Activated CD8-positive, alpha-beta T cell treated with anti-CD3 and anti-CD28 coated beads for 36 hours (primary cell): Measurements from ENCODE around the gene ANGEL1. TPM values are rescaled to one million over a fixed set of nuclear protein-coding genes. Genes with fewer than 3 reads are reported as not detected.
A peak's percentile ranks its signal among the peaks of the same experiment; 100 is the strongest.

Experiments used
- ATAC-seq: fragments of 200-7000 bp; cut with Tn5 transposase; one replicate; pipeline ENCODE4 v1.10.0; 2021; ENCODE audit warnings: mild to moderate bottlenecking, moderate library complexity
- CTCF ChIA-PET: fragments of 350-600 bp; sonication (Branson Sonifier 250); formaldehyde crosslinking; loops from one replicate; lab custom pipeline; 2021; ENCODE audit warnings: antibody characterized with exemption; lab: Charles Lee
- POLR2A ChIA-PET: fragments of 350-600 bp; sonication (Branson Sonifier 250); formaldehyde crosslinking; loops from one replicate; lab custom pipeline; 2021; ENCODE audit warnings: antibody characterized with exemption; lab: Charles Lee
- DNase-seq: peaks from one replicate; pipeline ENCODE4 v3.0.0-alpha.2; 2020
- H3K27ac Mint-ChIP-seq: one replicate; pipeline ENCODE4 v1.8.0; 2021; ENCODE audit warnings: mild to moderate bottlenecking, mixed read lengths
- H3K27me3 Mint-ChIP-seq: one replicate; pipeline ENCODE4 v1.8.0; 2021; ENCODE audit warnings: mixed read lengths
- H3K36me3 Mint-ChIP-seq: one replicate; pipeline ENCODE4 v1.8.0; 2021; ENCODE audit warnings: low read depth, mixed read lengths
- H3K4me1 Mint-ChIP-seq: one replicate; pipeline ENCODE4 v1.8.0; 2021; ENCODE audit warnings: low read depth, mixed read lengths
- H3K4me3 Mint-ChIP-seq: one replicate; pipeline ENCODE4 v1.8.0; 2021; ENCODE audit warnings: mild to moderate bottlenecking, moderate library complexity, mixed read lengths
- H3K9me3 Mint-ChIP-seq: one replicate; pipeline ENCODE4 v1.8.0; 2021; ENCODE audit warnings: mixed read lengths
- CTCF ChIP-seq: fragments of 200-600 bp; IDR thresholded peaks from one replicate; pipeline ENCODE4 v1.8.0; 2022; ENCODE audit warnings: antibody characterized with exemption, mild to moderate bottlenecking
- intact Hi-C: fragments of 100-400 bp; cut with micrococcal nuclease; formaldehyde crosslinking; loops from one replicate; pipeline ENCODE4 v1.10.0; 2022
- total RNA-seq, 2 experiments: library from RNA; stranded (reverse); gene quantifications; one replicate each; pipeline ENCODE4 v1.2.3, GENCODE V29; 2021

The ANGEL1 gene
- total RNA-seq, 2 experiments from 2014 or later, result 16.5 to 21.5 TPM

- ChIA-PET CTCF (interaction anchor here (0.6 to 1.4 kb wide), 2 partner anchors 27 to 265 kb away, joined by 3 read pairs; no protein-coding TSS in a partner anchor), POLR2A (interaction anchor here (1.2 kb wide), 1 partner anchor 19 kb away, joined by 3 read pairs; no protein-coding TSS in a partner anchor)
- no peaks in the 10 kb centered on the region for H3K9me3 Mint-ChIP-seq
- peaks cover 23% of the 10 kb centered on the region for H3K4me1 Mint-ChIP-seq
- intact Hi-C loops, result no loop called here
- H3K4me3 Mint-ChIP-seq, result no peak overlapping the region
- ATAC-seq, result no peak
- H3K27me3 Mint-ChIP-seq, result no peaks in the 10 kb centered on the region
- DNase-seq, result no peak
- TF ChIP-seq CTCF, result no peak
- H3K27ac Mint-ChIP-seq, result no peak overlapping the region
- H3K36me3 Mint-ChIP-seq, result peaks cover 60% of the 10 kb centered on the region
These were observed 6.2 kb downstream of the ANGEL1 start for GRCh38 chr14:76806446-76806845.

DNA sequence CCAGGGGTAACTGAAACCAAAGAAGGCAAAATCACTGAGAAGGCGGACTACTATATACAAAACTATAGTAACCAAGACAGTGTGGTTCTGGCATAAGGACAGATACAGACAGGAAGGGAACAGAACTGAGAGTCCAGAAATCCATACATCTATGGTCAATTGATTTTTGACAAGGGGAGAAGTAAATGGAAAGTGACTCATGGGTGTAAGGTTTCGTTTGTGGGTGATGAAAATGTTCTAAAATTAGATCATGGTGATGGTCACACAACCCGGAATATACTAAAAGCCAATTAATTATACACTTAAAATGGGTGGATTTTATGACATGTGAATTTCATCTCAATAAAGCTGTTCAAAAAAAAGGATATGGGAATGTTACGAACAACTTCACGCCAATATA lies 18.7 kb downstream of the ANGEL1 start:
- DNase-seq (no peak), ATAC-seq (no peak)
- ChIA-PET CTCF (interaction anchor here (1.6 kb wide), 1 partner anchor 9 kb away, joined by 4 read pairs; no protein-coding TSS in a partner anchor), POLR2A (no interaction called here)
- Mint-ChIP-seq H3K27me3 (no peaks in the 10 kb centered on the region), H3K4me1 (peaks cover 4% of the 10 kb centered on the region), H3K36me3 (peaks cover 14% of the 10 kb centered on the region), H3K4me3 (no peak overlapping the region), H3K9me3 (no peaks in the 10 kb centered on the region), H3K27ac (no peak overlapping the region)
- no peak for TF ChIP-seq CTCF
- intact Hi-C loops, result no loop called here

DNA sequence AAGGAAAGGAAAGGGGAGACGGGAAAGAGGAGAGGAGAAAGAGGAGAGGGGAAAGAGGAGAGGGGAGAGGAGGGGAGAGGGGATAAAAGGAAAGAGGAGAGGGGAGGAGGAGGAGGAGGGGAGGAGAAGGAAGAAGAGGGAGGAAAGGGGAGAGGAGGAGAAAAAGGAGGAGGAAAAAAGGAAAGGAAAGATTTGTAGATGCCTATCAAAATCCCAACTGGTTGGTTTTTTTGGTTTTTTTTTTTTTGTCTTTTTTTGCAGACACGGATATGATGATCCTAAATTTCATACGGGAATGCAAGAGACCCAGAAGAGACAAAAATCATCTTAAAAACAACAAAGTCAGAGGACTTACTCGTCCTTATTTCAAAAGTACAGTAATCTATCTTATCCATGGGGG lies 19.4 kb downstream of the ANGEL1 start:
- Mint-ChIP-seq H3K27me3 (no peaks in the 10 kb centered on the region), H3K4me1 (peaks cover 4% of the 10 kb centered on the region), H3K9me3 (no peaks in the 10 kb centered on the region), H3K27ac (no peak overlapping the region), H3K4me3 (no peak overlapping the region), H3K36me3 (peaks cover 20% of the 10 kb centered on the region)
- ATAC-seq, result no peak
- DNase-seq, result no peak
- POLR2A ChIA-PET, result no interaction called here
- TF ChIP-seq CTCF, result no peak
- intact Hi-C loops, result no loop called here
- CTCF ChIA-PET, result interaction anchor here (1.6 kb wide), 1 partner anchor 8 kb away, joined by 4 read pairs; no protein-coding TSS in a partner anchor

DNA sequence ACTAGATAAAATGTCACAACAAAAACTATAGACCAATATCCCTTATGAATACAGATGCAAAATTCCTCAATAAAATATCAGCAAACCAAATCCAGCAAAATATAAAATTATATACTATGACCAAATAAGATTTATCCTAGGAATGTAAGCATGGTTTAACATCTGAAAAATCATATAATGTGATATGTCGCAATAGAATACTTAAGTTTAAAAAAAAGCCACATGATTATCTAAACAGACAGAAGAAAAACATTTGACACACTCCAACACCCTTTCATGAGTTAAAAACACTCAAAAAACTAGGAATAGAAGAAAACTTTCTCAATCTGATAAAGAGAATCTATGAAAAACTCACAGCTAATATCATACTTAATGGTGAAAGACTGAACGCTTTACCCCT lies 20.3 kb downstream of the ANGEL1 start:
- no peaks in the 10 kb centered on the region for H3K27me3 Mint-ChIP-seq
- intact Hi-C loops, result no loop called here
- no peaks in the 10 kb centered on the region for H3K9me3 Mint-ChIP-seq
- H3K4me1 Mint-ChIP-seq, result peaks cover 4% of the 10 kb centered on the region
- H3K36me3 Mint-ChIP-seq, result peaks cover 20% of the 10 kb centered on the region
- TF ChIP-seq CTCF, result no peak
- ChIA-PET CTCF (no interaction called here), POLR2A (no interaction called here)
- no peak for DNase-seq
- no peak for ATAC-seq
- no peak overlapping the region for H3K4me3 Mint-ChIP-seq
- H3K27ac Mint-ChIP-seq, result no peak overlapping the region

DNA sequence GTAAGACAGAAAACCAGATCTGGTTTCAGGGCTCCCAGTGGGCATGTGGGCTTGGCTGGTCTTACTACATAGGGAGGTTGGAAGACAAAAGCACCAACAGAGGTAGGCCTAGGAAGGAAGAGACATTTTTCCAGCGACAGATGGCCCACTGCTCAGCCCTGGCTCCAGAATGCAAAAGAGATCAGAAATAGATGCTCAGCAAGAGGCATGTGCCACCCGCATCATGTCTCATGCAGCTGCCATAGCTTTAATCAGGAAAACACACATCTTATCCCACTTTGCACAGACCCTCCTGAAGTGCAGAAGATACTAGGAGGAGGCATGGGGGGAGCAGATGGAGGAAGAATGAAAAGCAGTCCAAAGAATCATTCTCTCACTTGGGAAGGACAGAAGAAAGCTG lies 26.1 kb downstream of the ANGEL1 start:
- peak overlapping the region; percentile 27 for H3K27ac Mint-ChIP-seq
- TF ChIP-seq CTCF, result no peak
- ChIA-PET POLR2A (interaction anchor here (1.0 kb wide), 1 partner anchor 26 kb away, joined by 3 read pairs; the partner anchor contains the start of gene ANGEL1), CTCF (interaction anchor here (1.3 to 11.3 kb wide), 5 partner anchors 9 to 90 kb away, joined by 3 to 116 read pairs (median 36); partner anchors contain the start of gene ANGEL1)
- no peak overlapping the region for H3K4me3 Mint-ChIP-seq
- H3K4me1 Mint-ChIP-seq, result peaks cover 24% of the 10 kb centered on the region
- ATAC-seq, result no peak
- H3K36me3 Mint-ChIP-seq, result peaks cover 17% of the 10 kb centered on the region
- intact Hi-C loops, result loop anchor here (10.0 kb wide), 1 partner anchor 72 kb away; no protein-coding TSS in a partner anchor
- DNase-seq, result no peak
- no peaks in the 10 kb centered on the region for H3K9me3 Mint-ChIP-seq
- no peaks in the 10 kb centered on the region for H3K27me3 Mint-ChIP-seq
